Uterus (tissue), 2 donors: ENCODE measurements around the gene USP46.

ENCODE experiments used
- CTCF ChIP-seq, 4 experiments: fragments of 200-600 bp in 2 of 4; fragments of 450-650 bp in 2 of 4; sonication (generic) in 2 of 4; IDR thresholded peaks; one replicate each; pipeline ENCODE4 v1.5.1; 2016 to 2019; ENCODE audit warnings: antibody characterized with exemption in 4 of 4, mild to moderate bottlenecking in 2 of 4, moderate library complexity in 1 of 4
- POLR2A ChIP-seq, 2 donors: fragments of 450-650 bp; IDR thresholded peaks; one replicate each; pipeline ENCODE4 v1.6.1; 2016; ENCODE audit warnings: antibody characterized with exemption in 2 of 2, mild to moderate bottlenecking in 1 of 2, moderate library complexity in 1 of 2

DNA sequence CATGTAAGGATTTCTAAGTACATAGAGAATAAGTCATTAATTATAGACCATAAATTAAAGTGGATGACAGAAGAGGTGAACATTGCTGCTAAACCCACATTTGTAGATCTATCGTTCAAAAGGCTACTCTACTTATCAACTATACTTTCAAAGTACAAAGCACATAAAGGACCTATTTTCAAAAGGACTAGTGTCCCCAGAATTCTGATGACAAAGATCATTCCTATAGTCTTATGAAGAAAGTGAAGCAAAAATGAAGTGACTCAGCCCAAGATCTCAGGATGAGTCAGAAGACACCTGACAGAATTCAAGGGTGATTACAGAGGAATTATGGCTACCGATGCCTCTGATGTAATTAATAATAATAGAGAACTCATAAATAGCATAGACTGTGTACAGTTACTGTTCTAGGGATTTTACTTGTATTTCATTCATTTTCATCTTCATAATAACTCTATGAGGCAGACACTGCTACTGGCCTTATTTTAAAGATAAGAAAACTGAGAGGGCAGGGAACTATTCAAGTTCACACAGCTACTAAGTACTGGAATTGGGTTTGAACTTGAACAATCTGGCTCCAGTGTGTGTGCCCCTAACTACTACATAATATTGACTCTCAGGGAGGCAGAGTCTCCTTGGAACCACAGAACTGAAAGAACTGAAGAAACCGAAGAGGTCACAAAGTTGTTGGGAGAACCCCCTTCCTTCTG, 17.1 kb downstream of the USP46 start:
- TF ChIP-seq CTCF (IDR thresholded peaks at IDR 0.05): no peak
- TF ChIP-seq POLR2A (IDR thresholded peaks at IDR 0.05): no peak
